ENCODE measurements around the gene ALDH1A1. TPM values are rescaled to one million over a fixed set of nuclear protein-coding genes. Genes with fewer than 3 reads are reported as not detected.

The ALDH1A1 gene
- total RNA-seq, 4 donors from 2014 or later = 23.3 to 42.8 (median 30.9) TPM

DNA sequence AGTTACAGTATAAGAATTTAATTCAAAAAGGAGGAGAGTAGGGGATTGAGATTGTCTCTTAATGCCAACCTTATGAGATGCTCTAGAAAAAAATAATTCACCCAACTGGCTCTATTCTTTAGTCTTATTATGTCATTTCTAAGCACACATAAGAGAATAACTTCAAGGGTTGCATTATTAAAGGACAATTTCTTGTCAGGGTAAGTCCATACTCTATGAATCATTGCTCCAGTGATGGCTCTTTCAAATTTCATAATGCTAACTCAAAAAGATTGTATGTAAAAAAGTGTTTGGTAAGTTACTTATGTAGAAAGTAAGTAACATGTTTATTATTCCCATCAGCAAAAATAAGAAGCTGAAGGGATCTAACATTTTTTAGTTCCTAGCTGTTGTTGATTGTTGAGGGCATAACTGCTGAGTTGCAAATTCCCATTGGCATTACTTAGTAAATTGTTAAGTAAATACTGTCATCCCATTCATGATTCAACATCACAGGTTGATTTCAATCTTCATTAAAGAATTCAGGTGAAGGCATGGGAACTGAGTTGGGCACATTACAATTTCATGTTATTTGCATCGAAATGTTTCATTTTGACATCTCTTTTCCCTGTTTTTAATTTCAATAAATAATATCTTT is 28.6 kb downstream of the ALDH1A1 start:
- no peak overlapping the region for H3K4me3 ChIP-seq
- no peaks in the 10 kb centered on the region for H3K27me3 ChIP-seq
- no peaks in the 10 kb centered on the region for H3K4me1 ChIP-seq
- in situ Hi-C loops (cut with MboI; ENCODE audit: low sequenced_read_pairs in 4 of 4) (no loop called here), intact Hi-C loops (cut with DNase I; ENCODE audit: low total_unique reads) (no loop called here)
- no peak for DNase-seq
- ATAC-seq = no peak
- no peak for TF ChIP-seq POLR2A (IDR thresholded peaks at IDR 0.05)
- TF ChIP-seq, protein P1, sequence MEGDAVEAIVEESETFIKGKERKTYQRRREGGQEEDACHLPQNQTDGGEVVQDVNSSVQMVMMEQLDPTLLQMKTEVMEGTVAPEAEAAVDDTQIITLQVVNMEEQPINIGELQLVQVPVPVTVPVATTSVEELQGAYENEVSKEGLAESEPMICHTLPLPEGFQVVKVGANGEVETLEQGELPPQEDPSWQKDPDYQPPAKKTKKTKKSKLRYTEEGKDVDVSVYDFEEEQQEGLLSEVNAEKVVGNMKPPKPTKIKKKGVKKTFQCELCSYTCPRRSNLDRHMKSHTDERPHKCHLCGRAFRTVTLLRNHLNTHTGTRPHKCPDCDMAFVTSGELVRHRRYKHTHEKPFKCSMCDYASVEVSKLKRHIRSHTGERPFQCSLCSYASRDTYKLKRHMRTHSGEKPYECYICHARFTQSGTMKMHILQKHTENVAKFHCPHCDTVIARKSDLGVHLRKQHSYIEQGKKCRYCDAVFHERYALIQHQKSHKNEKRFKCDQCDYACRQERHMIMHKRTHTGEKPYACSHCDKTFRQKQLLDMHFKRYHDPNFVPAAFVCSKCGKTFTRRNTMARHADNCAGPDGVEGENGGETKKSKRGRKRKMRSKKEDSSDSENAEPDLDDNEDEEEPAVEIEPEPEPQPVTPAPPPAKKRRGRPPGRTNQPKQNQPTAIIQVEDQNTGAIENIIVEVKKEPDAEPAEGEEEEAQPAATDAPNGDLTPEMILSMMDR (IDR thresholded peaks at IDR 0.05 in 4 of 5, conservative IDR thresholded peaks at IDR 0.05 in 1 of 5) = no peak
- no peak overlapping the region for H3K27ac ChIP-seq
- H3K36me3 ChIP-seq = no peaks in the 10 kb centered on the region
- no peaks in the 10 kb centered on the region for H3K9me3 ChIP-seq

DNA sequence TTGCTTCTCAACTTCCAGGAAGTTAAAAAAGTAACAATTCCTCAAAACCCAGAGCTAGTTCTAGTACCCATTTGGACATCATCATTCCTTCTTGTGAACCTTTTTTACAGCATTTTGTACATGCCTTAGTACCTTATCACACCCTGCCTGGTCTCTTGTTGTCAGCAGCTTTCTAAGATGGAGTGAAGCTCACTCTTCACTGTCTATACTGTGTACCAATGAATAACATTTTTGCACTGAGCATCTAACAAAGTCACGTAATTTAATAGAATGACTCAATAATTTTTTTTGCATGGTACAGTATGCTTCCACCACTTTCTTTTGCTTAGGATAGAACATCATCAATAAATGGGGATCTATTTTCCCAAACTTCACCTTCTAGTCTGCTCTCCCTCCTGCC is 29.8 kb downstream of the ALDH1A1 start:
- TF ChIP-seq, protein P1 (IDR thresholded peaks at IDR 0.05 in 4 of 5, conservative IDR thresholded peaks at IDR 0.05 in 1 of 5) = no peak
- TF ChIP-seq POLR2A (IDR thresholded peaks at IDR 0.05) = no peak
- intact Hi-C loops (cut with DNase I; ENCODE audit: low total_unique reads) (no loop called here), in situ Hi-C loops (cut with MboI; ENCODE audit: low sequenced_read_pairs in 4 of 4) (no loop called here)
- no peaks in the 10 kb centered on the region for H3K9me3 ChIP-seq
- H3K27ac ChIP-seq = no peak overlapping the region
- ATAC-seq (no peak), DNase-seq (no peak)
- no peak overlapping the region for H3K4me3 ChIP-seq
- no peaks in the 10 kb centered on the region for H3K27me3 ChIP-seq
- H3K36me3 ChIP-seq = no peaks in the 10 kb centered on the region
- no peaks in the 10 kb centered on the region for H3K4me1 ChIP-seq

DNA sequence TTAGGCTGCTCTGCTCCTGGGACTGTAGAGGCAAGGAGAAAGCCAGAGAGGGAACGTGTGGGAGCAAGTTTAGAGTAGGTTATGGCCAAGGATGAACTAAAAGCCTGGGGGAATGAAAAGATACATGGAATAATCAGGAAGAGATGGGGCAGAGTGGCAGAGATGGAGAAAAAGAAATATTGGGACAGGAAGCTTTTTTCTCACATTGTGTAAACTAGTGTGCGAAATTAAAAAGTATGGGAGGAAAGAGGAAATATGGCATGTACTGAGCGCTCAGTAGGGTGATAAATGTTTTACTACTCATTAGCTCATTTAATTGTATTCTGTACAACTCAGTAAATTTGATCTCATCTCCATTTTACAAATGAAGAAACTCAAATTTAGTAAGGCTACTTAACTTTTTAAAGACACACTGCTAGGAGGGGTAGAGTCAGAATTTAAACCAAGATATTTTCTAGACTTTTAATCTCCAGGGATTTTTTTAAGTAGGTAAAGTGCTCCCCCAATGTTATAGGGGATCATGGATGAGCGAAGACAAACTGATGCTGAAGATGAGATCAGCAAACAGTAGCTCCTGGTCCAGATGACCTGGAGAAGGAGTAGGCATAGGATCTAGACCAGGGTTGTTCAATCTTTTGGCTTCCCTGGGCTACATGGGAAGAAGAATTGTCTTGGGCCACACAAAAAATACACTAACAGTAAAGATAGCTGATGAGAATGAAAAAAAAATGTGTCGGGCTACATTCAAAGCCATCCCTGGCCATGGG is 30.8 kb downstream of the ALDH1A1 start:
- no peaks in the 10 kb centered on the region for H3K9me3 ChIP-seq
- intact Hi-C loops (cut with DNase I; ENCODE audit: low total_unique reads) (no loop called here), in situ Hi-C loops (cut with MboI; ENCODE audit: low sequenced_read_pairs in 4 of 4) (no loop called here)
- no peaks in the 10 kb centered on the region for H3K27me3 ChIP-seq
- no peak overlapping the region for H3K4me3 ChIP-seq
- H3K27ac ChIP-seq = no peak overlapping the region
- no peak for DNase-seq
- no peaks in the 10 kb centered on the region for H3K36me3 ChIP-seq
- TF ChIP-seq POLR2A (IDR thresholded peaks at IDR 0.05) = no peak
- TF ChIP-seq, protein P1 (IDR thresholded peaks at IDR 0.05 in 4 of 5, conservative IDR thresholded peaks at IDR 0.05 in 1 of 5) = no peak
- ATAC-seq = no peak
- no peaks in the 10 kb centered on the region for H3K4me1 ChIP-seq

DNA sequence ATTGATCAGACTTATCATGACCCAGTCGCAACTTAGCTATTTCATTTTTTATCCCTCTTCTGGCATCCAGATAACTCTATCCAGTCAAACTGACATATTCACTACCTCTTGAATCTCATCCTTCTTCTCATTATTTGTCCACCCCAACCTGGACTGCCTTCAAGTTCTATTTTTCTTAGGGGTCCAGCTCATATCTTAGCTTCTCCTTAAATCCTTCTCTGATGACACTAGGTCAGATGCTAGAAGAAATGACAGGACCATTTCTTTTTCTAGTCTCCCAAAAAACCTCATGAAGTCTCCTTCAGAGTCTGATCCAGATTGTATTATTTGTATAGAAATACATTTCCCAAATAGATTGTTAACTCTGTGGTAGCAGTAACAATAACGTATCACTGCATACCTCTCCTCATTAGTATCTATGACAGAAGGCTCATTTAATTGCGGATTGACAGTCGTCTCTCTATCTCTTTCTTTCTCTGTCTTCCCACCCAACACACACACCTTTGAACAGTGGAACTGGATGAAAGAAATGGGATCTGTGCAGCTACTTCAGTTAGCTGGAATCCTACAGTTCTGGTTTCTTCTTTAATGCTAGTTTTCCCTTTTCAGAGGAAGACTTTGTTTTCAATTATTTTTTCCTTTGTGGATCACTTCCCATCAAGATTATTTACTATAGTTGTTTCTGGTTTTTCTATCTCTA is 33.5 kb downstream of the ALDH1A1 start:
- Histone ChIP-seq H3K27me3 (no peaks in the 10 kb centered on the region), H3K27ac (no peak overlapping the region), H3K36me3 (no peaks in the 10 kb centered on the region), H3K4me1 (no peaks in the 10 kb centered on the region), H3K9me3 (no peaks in the 10 kb centered on the region), H3K4me3 (no peak overlapping the region)
- TF ChIP-seq, protein P1 (IDR thresholded peaks at IDR 0.05 in 4 of 5, conservative IDR thresholded peaks at IDR 0.05 in 1 of 5) = no peak
- no peak for TF ChIP-seq POLR2A (IDR thresholded peaks at IDR 0.05)
- intact Hi-C loops (cut with DNase I; ENCODE audit: low total_unique reads) (no loop called here), in situ Hi-C loops (cut with MboI; ENCODE audit: low sequenced_read_pairs in 4 of 4) (no loop called here)
- ATAC-seq (no peak), DNase-seq (no peak)
